Activated T-helper 1 cell treated with anti-CD3 and anti-CD28 coated beads, Interleukin-2, amount 50 U/mL, for 16 hours (primary cell): Measurements from ENCODE around the gene GMDS.

Experiments used
- DNase-seq, 2 donors: peaks; one replicate each; pipeline ENCODE4 v3.0.0-alpha.2; 2020; ENCODE audit warnings: low read depth in 1 of 2, low spot score in 1 of 2

The GMDS gene

GRCh38 chr6:1636971-1637871 is 608.2 kb downstream of the GMDS start:
- DNase-seq: no peak

GRCh38 chr6:1636272-1636825 is 609.1 kb downstream of the GMDS start:
- DNase-seq: no peak

- no peak for DNase-seq
Measured at GRCh38 chr6:1635305-1636010, 609.9 kb downstream of the GMDS start.

GRCh38 chr6:1634081-1634480 is 611.3 kb downstream of the GMDS start:
- DNase-seq: no peak

GRCh38 chr6:1633366-1634021 is 611.9 kb downstream of the GMDS start:
- DNase-seq: no peak

- no peak for DNase-seq
Measured at GRCh38 chr6:1631251-1631650, 614.2 kb downstream of the GMDS start.

- DNase-seq: no peak
Measured at GRCh38 chr6:1630771-1631217, 614.6 kb downstream of the GMDS start.

- DNase-seq: no peak
Measured at GRCh38 chr6:1630212-1630770, 615.1 kb downstream of the GMDS start.

GRCh38 chr6:1629316-1629715 is 616.1 kb downstream of the GMDS start:
- no peak for DNase-seq

- DNase-seq: no peak
Measured at GRCh38 chr6:1627827-1628560, 617.4 kb downstream of the GMDS start.

GRCh38 chr6:1626481-1626880 is 618.9 kb downstream of the GMDS start:
- DNase-seq: no peak

GRCh38 chr6:1625794-1626435 is 619.5 kb downstream of the GMDS start:
- DNase-seq: no peak

GRCh38 chr6:1624851-1625781 is 620.3 kb downstream of the GMDS start:
- no peak for DNase-seq

GRCh38 chr6:1624058-1624850 is 621.2 kb downstream of the GMDS start:
- DNase-seq: no peak

GRCh38 chr6:1623769-1624057 is 621.7 kb downstream of the GMDS start:
- no peak for DNase-seq

GRCh38 chr6:1622851-1623768 is 622.3 kb downstream of the GMDS start:
- DNase-seq: no peak

GRCh38 chr6:1622220-1622850 is 623.1 kb downstream of the GMDS start:
- DNase-seq: no peak
